SKM-1 treated with dmso at 0.1 percent for 144 hours (cell line): ENCODE data around the gene PCP4.
"Not testable (repeated sequence)": the region's sequence is repeated elsewhere in the genome, so short reads cannot be mapped to it uniquely, and the experiment has no call there.

Source experiments
- DNase-seq: peaks from one replicate; lab custom pipeline; 2025; ENCODE audit not compliant: unreplicated experiment; lab: John Stamatoyannopoulos, UW

The PCP4 gene

DNA sequence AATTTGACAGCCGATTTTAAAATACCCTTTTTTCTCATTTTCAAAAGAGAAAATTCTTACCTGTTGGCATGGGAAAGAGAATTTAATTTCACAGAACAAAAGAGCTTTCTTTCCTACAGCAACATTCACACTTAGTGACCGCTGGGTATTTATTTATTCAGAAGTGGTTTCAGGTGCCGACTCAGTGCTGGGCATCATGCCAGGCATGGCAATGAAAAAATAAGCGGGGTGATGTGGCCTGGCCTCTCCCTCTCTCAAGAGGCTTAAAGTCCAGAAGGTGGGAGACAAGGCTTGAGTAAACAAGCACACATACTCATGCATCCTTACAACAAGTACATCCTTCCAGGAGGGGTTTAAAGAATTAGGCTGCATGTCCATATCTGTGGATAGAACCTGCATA is 4.1 kb upstream of the PCP4 start:
- no peak for DNase-seq

DNA sequence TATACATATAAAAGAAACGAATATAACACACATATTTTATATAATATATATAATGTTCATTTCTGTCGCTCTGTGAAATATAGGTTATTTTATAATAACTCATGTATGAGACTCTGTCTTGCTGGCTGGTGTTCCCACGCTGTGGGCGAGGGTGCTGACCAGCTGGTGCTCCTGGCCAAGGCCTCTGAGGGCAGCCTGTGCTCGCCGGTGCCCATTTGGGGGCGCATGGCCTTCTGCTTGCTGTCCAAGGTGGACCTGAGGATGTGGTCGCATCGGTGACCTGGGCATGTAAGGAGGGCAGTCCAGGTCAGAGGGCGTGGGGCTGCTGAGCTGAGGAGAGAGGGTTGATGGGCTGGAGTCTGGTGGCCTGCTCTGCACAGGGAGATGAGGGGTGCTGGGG is 1.1 kb upstream of the PCP4 start:
- DNase-seq = no peak

DNA sequence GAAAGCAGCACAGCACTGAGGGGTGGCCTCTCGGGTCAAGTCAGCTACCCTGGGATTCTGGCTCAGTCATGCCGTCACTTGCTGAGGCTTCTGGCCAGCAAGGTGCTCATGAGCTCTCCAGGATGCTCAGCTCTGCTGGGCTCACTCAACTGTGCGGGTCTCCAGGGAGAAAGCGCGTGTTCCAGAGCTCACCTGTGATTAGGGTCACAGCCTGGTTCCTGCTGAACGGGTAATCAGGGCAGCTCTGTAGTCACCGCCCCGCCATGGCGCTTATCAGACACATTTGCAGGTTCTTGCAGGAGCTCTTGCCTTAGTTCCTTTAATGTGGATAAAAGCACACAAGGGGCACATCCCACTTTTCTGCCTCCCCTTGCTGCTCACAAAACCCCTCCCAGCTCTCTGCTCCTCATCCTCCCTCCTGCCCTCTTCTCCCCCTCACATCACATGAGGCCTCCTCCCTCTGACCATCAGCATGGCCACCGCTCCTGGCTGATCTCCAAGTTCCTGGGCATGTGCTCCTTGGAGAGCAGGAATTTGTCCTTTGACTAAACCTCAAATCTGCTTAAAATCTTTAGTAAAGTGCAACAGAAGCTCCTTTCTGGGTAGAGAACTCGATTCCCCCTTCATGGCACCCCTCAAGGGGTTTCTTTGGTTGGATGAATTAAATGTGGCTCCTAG is 2.0 kb downstream of the PCP4 start:
- no peak for DNase-seq

DNA sequence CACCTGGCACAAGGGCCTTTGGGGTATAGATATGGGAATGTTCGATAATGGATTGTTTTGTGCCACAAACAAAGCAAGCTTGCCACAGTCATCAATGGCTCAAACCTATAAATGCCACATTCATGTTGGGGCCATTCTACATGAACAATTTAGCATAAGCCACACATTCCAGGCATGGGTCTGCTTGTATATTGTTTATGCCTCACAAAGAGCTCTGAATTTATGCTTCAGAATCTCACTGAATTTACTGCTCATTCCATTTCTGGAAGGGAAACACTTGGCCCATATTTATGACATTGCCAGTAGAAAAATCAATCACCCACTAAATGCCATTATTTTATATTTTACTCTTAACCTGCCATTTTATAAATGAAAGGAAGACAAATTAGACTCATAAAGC is 6.4 kb downstream of the PCP4 start:
- DNase-seq = no peak

DNA sequence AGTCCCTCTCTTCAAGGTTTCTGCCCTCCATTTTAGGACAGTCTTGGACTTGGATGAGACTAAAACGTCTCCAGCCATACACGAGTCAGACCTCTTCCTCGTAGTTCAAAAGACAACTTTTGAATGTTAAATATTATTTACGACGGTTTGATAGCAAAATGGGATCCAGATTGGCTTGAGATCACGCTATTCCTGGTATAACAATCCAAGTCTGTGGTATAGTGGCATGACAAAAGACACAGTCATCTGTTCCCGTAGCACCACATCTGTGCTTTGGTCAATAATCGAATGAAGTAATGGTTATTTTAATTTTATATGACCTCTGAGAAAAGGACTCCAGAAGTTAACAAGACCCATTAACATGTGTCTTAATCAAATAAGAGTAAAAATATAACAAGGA is 7.0 kb downstream of the PCP4 start:
- no peak for DNase-seq

DNA sequence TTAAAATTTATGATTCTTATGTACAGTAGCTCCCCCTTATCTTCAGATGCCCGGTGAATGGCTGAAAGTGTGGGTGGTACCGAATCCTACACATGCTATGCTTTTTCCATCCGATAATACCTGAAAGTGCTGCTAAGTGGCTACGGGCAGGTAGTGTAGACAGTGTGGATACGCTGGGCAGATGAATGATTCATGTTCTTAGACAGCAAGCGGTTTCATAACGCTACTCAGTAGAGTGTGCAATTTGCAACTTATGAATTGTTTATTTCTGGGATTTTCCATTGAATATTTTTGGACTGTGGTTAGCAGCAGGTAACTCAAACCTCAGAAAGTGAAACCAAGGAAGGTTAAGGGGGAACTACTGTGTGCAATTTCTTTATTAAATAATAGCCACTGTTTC is 7.5 kb downstream of the PCP4 start:
- no peak for DNase-seq

DNA sequence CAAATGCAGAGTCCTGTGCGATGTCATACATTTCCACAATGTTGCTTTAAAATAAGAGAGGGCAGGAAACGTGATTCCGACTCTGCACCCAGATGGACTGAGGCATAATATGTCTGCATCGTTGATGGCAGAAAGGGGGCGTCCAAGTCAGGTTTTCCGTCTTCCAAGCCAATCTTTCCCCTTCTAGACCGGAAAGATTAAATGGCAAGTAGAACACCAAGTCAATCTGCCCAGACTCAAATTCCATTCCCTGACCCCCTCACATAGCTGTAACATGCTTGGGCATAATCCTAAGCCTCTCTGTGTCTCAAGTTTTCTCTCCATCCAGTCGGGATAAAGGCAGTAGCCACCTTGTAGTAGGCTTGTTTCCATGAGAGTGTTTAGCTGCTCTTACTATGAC is 14.4 kb downstream of the PCP4 start:
- DNase-seq = no peak

DNA sequence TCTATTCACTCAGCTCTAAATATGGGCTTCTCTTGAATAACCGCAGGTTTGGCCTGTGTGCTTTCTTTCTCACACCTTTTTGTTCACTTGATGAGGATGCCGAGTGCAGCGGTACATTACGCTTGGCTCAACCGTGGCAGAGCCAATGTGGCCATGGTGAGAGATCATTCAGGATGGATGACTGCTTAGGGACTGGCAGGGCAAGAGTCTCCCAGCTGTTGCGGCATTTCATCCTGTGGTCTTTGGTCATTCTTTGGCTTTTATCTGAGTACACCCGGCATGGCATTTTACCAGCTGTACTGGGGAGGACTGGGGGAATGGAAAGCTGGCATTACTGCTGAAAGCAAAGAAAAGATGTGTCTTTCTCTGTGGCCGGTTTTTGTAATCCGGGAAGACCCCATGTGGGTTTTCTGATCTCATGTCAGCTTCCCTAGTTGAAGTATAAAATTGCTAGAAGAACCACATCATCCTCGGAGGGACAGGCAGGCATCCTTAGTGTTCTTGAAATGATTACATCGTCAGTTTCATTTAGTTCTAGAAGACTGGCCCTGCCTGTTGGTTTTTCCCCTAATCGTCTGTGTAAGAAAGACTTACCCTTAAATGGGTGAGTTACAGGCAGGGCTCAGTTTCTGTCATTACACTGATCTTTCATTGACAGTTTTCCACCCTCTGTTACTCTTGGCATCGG is 15.1 kb downstream of the PCP4 start:
- DNase-seq = no peak

DNA sequence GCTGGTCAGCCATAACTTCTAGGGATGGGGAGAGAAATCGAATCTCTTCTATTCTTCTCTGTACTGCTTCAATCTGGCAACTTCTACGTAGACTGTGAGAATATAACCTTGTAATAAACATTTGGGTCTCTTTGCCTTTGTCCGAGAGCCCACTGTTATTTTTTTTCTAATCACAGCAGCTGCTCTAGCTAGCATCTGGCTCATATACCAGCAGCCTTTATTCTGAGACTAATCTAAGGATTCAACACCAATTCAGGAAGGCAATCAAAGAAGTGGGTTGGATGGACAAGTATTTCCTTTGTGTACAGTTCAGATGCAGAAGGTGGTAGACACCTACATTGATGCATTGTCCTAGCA is 15.6 kb downstream of the PCP4 start:
- DNase-seq = no peak

DNA sequence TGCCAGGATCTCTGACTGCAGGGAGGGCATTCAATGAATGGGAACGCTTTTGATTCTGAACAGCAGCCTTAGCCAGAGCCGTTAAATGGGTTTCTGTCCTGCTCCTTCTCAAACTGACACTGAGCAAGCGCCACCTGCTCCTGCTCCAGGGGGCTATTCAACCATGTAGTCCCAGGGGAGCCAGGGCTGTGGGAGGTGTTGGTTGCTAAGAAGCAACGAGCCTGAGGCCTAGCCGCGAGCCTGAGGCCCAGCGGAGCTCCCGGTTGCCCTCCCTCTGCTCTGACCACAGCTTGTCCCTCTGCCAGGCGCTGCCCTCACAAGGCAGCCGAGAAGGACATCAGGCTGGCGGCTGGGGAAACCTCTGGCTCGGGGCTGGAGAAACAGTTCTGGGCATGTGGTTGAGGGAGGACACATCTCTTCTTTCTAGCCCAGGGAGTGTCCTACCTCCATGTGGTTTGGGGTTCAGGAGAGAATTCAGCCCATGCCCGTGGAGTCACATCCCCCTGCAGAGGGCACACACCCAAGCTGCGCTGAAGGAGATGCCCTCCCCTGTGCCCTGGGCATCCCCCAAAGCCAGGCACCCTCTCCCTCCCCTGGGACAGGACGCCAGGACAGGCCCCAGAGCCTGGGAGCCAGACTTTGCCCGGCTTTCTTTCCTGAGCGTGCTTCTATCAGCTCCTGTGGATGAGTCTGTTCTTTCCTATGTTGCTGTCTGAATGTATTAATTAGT is 18.0 kb downstream of the PCP4 start:
- DNase-seq = no peak

DNA sequence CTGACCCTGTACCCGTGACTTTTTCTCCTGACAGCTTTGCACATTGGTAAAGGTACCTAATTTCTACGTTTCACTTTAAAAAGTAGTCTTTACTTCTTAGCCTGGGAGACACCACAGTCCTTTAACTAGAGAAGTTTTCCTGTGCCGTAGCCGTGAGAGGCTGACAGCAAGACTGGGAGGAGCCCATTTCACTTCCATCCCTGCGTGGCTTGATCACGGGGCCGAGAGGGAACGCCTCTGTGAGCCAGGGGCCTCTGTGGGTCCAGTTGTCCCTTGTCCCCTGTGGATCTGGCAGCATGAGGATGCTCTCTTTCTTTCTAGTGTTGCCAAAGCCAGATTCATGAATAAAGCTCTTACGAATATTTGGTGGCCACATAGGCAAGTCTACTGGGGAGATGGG is 21.6 kb downstream of the PCP4 start:
- no peak for DNase-seq

DNA sequence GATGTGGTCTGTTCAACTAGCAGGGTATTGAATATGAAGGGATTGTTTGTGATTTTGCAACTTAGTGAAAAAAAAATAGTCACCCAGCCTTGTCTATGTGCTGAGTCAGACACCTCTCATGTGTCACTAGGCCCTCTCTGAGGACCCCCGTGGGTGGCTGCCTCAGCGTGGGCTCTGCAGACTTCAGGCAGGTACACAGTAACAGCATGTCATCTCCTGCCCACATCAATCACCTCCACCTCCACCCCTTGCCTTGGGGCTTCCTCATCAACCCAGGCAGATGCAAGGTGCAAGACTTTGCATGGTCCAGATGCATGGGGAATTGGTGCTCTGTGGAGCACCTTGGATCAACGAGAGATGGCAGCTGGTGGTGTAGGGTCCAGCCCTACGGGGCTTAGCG is 23.9 kb downstream of the PCP4 start:
- no peak for DNase-seq

DNA sequence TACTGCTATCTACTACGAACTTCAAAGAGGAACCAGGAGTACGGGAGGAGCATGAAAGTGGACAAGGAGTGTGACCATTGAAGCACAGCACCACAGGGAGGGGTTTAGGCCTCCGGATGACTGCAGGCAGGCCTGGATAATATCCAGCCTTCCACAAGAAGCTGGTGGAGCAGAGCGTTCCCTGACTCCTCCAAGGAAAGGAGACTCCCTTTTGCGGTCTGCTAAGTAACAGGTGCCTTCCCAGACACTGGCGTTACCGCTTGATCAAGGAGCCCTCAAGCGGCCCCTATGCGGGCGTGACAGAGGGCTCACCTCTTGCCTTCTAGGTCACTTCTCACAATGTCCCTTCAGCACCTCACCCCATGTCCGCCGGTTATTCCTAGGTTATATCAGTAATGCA is 24.6 kb downstream of the PCP4 start:
- not testable (repeated sequence) for DNase-seq

DNA sequence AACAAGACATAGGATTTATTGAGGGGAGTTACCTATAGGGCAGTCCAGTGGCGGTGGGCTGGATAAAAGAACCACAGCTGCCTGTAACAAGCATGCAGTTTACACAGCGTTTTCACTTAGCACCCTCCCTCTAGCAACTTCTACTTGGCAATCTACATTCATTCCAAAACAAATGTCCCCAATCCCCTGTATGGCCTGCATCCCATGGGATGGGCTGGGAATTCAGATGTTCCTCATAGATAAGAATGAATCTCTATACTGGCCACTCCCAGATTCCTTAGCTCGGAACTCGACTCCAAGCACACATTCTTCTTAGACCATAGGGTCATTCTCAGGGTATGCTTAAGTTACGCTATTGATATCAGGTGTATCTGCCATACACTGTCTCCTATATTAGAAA is 33.3 kb downstream of the PCP4 start:
- no peak for DNase-seq

DNA sequence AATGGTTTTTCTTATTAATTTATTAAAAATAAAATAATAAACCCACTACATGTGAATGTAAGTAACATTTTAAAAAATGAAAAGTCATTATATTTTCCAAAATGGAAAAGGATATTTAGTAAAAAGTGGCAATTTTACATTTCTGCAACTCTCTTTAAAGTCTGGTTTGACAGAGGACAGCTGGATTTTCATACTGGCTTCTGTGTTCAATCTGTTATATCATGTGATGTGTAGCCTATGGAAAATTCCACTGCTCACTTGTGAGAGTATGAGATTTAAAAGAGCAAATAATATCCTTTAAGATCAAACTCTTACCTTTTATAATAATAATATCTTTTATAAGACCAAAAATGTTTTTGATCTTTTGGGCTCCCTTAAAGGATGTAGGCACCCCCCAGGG is 33.7 kb downstream of the PCP4 start:
- DNase-seq = no peak

DNA sequence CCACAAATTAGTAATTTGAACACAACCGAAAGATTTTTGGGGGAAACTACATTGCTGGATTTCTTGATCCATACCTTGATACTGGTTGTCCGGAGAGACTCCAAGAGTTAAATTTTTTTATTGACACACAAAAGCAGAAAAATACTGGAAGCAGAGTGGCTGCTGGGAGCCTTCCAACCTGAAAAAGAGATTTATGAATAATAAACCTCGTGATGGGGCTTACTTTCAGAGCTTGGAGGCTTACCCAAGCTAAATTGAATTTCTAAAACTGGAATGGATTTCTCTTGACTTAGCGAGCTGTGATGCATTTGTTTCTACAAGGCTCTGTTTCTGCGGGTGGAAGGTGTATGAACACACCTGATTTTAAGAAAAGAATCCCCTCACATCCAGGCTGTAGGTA is 35.7 kb downstream of the PCP4 start:
- no peak for DNase-seq

DNA sequence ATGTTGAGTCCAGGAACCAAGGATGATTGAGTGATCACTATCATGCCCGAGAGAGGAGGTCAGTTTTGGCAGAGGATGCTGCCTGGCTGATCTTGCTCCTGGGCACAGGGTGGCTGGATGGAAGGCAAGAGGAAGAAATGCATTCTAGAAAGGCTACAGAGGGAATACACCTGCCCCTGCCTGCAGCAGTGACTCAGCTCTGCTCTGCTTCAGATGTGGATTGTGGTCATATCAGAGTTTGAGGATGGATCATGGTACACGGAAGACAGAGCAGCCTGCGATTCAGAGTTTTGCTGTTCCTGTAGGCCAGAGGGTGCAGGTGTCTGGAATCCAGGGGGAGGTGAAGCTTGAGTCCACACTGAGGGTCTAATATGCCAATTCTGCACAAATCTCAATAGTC is 37.2 kb downstream of the PCP4 start:
- no peak for DNase-seq

DNA sequence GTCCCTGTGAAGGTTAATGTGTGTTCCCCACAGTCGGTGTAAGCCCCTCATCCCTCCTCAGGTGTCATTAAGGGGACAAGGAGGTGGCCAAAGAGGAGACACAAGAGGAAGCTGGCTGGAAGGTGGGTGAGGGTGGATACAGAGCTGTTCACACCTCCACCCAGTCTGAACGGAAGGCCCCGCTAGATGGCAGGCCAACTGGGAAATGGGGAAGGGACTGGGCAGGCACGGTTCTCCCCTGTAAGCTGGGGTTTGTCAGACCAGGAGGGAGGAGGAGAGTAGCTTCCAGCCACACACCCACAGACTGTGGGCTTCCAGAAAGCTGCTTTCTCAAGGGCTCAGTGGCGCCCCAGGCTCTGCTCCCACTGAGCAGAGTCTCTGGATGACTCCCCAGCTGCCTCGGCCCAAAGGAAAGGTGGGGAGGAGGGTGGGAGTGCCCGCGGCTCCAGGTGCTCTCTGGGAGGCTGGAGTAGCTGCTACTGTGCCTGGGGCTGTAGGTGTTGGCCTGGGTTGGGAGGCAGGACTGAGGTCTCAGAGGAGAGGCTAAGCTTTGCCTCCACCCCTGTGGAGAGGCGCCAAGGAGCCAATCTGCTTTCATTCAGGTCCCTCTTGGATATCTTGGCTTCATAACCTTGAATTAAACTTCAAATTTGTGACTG is 41.2 kb downstream of the PCP4 start:
- no peak for DNase-seq

DNA sequence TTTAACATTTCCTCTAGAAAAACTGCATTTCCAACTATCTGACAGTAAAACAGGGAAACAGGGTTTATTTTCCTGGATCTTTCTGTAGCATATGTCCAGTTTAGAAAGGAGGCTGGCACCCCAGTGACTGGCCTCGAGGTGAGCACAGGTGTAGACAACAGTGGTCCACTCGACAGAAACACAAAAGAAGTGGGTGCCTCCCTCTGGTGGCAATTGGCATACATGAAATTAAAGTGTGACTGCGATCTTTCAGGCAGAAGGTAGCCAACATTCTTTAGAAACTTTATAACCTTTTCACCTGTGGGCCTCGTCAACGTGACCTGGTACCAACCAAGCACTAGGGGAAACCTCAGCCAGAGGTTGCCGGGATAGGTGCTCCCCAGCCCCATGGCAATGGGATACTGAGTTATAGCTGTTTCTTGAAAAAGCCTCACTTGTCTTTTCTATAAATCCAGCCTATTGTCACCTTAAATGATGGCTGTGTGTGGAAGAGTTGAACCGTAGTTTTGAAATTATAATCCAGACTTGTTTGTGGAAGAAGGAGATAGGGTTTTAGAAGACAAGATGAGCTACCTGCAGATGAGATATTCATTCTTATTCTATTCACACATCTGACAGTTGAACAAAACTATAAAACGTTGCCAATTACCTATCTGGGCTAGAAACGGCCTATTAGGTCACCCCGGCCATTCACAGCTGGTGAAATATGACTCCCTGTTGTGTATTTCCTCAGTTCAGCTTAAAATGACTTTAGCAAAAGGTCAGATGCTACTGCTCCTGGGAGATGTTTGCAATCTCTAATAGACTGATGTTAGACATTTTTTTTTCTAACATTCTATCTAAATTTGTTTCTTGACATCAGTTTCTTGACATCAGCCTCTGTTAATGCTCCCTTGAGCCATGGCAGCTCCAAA is 44.3 kb downstream of the PCP4 start:
- DNase-seq = no peak

DNA sequence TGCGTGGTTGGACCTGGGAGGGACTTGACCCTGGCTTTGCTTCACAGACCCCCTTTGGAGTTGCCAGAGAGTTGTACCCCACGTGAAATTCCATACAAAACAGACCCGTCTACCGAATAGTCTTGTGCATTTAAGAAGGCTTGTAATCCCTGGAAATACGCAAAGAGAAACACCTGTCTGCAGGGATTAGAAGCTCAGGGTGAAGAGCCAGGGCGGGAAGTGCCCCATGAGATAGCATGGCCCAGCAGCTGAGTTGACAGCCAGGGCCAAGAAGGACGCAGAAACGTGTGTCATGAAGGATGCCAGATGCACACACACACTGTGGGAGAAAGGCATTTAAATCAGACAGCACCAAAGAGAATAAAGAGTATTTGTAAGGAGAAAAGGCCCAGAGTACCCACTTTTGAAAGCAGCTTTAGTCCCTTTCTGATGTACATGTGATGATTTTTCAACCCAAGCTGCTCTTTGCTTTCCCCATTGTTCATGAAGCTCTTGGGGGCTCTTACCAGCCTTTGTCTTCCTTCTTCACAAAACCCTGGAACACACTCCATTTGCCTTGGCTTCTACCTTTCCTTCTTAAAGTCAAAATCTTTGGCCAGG is 46.6 kb downstream of the PCP4 start:
- DNase-seq = no peak

DNA sequence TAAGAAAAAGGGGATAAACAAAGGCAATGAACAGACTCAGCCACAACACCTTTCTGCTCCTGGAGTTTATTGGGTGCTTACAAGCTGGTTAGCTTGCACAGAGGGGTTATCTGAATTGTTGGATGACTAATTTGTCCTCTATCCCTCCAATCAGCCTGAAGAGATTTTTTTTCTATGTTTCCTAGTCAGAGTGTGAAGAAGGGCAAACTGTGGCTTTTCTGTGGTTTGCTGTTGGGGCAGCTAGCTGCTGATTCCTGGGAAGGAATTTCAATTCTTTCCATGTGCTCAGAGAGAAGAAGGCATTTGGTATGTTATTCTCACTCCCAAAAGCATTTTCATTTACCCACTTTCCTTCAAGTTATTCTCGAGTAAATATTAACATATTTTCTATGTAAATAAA is 48.6 kb downstream of the PCP4 start:
- no peak for DNase-seq
